CD4-positive, alpha-beta T cell treated with Interleukin-15 for 4 hours (primary cell): ENCODE results near the gene KCNJ11.
"Not testable (repeated sequence)": the region's sequence is repeated elsewhere in the genome, so short reads cannot be mapped to it uniquely, and the experiment has no call there.

Source experiments
- DNase-seq: peaks from one replicate; pipeline ENCODE4 v3.0.0-alpha.2; 2020; ENCODE audit warnings: low spot score

Gene KCNJ11

GRCh38 chr11:17388609-17389210 is at the start of gene KCNJ11:
Gene KCNJ11, minus strand, starts transcription at chr11:17388659. Its CDS starts 568 bp downstream, at chr11:17388091.
- no peak for DNase-seq

- no peak for DNase-seq
These were observed 48.9 kb upstream of the KCNJ11 start for GRCh38 chr11:17437366-17437765.

- no peak for DNase-seq
These were observed 45.6 kb upstream of the KCNJ11 start for GRCh38 chr11:17434108-17434507.

DNA sequence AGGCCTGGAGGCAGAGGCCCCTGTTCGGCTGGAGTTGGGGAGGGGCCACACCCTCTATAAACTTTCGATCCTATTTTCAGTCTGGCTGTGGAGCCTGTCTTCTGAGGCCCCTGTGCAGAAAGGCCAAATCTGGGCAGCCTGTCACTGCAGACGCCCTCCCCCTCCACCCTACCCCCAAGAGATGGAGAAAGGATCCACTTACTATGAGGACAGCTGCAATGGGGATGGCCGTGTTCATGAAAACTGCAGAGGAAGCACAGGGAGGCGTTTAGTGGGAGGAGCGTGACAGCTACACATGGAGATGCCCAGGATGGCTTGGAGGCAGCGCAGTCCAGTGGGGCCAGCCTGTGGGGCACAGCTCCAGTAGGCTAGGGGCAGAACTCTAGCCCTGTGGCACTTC is 43.5 kb upstream of the KCNJ11 start:
- DNase-seq = no peak

DNA sequence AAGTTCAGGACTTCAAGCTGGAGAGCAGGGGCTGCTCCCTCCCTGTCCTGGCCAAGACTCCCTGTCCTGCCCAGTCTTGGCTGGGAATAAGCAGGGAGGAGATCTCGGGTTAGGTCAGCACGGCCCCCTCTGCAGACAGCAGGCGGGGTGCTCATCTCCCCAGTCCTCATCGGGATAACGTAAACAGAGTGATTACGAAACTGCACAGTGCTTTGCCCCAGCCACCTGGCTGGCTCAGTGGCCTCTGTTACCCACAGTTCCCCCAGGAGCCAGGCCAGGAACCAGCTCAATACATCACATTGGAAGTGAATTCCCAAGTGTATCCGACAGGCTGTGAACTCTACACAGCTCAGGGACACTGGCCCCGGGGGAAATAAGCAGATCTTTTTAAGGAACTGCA is 42.7 kb upstream of the KCNJ11 start:
- no peak for DNase-seq

DNA sequence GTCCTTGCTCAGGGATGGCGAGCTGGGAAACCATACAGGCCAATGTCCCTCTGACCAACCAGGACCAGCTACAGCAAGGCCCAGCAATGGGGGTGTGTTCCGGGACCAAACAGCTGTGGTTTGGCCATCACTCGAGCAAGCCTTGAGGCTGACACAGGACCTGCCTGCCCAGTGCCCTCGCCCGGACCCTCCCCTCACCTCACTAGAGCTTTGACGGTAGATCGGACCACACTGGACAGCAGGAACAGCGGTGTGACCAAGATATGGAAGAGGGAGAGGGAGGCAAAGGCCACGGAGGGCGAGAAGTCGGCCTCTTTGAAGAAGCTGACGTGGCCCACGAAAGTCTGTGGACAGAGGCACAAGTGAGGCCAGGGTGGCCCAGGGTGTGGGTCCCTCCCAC is 42.2 kb upstream of the KCNJ11 start:
- DNase-seq = no peak

DNA sequence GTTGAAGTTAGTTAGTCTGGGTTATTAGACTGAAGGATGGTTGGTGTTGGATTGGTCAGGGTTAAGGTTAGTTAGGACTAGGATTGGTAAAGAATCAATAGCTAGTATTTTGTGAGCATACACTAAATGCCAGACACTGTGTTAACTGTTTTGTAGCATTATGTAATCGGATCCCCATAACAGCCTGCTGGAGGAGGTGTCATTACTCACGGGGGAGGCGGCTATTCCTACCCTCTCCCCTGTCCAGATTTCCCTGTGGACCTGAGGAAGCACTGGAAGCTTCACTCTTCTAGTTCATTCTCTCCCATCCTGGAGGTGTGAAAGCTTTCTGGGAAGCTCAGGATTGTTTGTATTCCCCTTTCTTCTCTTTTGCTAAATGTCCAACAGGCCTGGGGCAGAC is 40.5 kb upstream of the KCNJ11 start:
- DNase-seq = no peak

DNA sequence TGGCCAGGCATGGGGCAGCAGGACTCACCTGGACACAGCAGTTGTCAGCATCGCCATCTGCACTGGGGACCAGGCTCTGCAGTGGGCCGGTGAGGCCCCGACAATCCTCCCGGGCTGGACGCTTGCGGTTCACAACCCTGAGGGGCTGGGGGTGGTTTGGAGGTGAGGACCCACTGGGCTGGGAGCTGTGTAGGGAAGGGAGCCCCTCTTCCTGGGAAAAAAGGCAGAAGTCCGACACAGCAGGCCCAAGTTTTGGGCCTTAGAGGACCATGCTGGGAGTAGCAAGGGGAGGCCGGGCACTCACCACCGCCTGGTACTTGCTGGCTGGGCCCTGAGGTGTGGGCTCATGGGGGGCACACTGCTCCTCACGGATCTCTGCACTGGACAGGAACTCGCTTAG is 39.8 kb upstream of the KCNJ11 start:
- DNase-seq = no peak

DNA sequence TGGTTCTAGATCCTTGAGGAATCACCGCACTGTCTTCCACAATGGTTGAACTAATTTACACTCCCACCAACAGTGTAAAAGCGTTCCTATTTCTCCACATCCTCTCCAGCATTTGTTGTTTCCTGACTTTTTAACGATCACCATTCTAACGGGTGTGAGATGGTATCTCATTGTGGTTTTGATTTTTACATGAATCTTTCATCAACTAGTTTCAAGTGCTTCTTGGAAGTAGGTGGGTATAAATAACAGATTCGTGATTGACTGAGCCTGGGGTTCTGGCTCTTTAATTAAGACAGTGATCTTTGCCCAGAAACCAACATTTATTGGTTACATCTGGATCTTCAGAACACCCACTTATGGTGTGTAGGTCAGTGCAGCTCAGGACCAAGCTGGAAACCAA is 37.8 kb upstream of the KCNJ11 start:
- not testable (repeated sequence) for DNase-seq

DNA sequence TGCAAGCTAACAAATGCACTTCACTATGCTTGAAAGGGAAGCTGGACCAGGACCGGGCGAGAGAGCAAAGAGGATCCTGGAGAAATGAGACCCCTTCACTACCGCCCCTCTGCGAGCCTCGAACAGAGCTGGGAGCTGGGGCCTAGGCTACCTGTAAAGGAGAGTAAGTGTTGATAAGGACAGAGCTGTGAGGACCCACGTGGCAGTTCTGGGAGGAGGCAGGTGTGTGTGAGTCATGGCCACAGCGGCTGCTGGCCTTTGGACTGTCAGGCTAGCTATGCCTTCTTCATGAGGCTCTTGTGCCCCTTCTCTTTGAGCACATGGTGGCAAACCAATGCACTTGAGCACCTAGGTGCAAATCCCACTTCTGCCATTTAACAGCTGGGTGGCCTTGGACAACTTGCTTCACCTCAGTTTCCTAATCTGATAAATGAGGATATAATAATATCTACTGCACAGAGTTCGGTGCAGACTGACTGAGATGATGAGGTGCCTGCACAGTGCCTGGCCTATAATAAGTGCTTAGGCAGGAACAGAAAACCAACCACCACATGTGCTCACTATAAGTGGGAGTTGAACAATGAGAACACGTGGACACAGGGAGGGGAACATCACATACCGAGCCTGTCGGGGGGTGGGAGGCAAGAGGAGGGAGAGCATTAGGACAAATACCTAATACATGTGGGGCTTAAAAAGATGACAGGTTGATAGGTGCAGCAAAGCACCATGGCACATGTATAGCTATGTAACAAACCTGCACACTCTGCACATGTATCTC is 35.3 kb upstream of the KCNJ11 start:
- no peak for DNase-seq

DNA sequence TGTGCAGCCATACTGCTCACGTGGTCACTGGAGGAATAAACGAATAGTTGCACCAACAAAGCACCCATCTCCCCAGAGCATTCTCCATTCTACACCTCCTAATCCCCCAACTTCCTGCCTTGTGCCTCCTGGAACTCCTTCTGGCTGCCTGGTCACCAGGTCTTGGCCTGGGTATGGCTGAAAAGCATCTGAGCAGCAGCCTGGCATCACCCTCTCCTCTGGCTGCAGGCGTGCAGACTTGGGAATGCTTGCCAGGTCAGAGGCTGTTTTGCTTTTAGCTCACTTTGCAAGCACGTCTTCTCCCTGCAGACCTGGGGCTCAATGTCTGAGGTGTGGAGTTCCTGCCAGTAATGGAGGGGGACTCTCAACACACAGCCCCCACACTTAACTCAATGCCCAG is 33.3 kb upstream of the KCNJ11 start:
- DNase-seq = no peak

GRCh38 chr11:17418444-17419081 is 30.1 kb upstream of the KCNJ11 start:
- no peak for DNase-seq

DNA sequence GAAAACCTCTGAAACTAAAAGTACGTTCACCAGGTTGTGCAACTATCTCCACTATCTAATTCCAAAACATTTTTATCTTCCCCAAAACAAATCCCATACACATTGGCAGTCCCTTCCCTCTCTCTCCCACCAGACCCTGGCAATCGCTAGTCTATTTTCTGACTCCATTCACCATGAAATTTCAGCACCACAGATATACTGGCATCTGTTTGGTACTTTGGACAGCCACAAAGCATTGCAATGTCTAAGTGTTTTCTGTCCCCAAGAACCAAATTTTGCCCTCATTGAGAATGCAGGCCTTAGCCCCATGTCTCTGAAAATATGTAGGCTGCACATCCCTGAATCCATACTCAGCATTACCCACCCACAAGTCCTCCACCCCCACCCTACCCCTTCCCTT is 28.0 kb upstream of the KCNJ11 start:
- DNase-seq = no peak

GRCh38 chr11:17415523-17416104 is 27.2 kb upstream of the KCNJ11 start:
- DNase-seq = no peak

DNA sequence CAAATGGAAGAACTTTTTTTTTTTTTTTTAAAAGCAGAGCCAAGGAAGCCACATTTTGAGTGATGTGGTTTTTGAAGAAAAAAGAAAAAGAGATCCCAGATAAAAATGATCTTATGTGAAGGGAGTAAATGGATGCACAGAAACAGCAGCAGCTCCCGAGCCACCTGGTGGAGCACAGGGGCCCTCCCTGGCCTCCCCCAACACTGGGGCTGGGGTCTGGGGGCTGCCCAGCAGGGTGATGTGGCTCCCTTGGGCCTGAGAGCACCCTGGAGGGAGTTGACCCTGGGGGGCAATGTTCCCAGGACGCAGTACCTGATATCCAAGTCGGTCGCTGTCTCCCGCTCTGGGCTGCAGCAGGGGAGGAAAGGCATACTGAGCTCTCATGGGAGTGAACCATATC is 26.5 kb upstream of the KCNJ11 start:
- DNase-seq = no peak

DNA sequence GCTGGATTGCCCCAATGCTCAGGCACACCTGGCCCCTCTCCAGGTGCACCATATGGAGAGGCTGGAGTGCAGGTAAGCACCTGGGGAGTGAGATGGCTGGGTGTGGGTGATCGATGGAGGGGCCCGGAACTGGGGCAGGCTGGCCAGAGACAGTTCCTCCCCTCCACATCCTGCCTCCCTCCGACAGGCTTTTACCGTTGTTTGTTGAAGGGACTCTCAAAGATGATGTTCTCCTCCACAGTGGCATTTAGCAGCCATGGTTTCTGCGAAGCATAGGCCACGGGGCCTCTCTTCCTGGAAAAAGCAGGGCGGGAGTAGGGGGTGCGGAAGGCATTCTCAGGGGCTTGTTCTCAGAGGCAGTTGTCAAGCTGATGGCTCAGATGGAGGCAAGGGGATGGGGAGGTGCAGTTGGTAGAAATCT is 25.9 kb upstream of the KCNJ11 start:
- no peak for DNase-seq

DNA sequence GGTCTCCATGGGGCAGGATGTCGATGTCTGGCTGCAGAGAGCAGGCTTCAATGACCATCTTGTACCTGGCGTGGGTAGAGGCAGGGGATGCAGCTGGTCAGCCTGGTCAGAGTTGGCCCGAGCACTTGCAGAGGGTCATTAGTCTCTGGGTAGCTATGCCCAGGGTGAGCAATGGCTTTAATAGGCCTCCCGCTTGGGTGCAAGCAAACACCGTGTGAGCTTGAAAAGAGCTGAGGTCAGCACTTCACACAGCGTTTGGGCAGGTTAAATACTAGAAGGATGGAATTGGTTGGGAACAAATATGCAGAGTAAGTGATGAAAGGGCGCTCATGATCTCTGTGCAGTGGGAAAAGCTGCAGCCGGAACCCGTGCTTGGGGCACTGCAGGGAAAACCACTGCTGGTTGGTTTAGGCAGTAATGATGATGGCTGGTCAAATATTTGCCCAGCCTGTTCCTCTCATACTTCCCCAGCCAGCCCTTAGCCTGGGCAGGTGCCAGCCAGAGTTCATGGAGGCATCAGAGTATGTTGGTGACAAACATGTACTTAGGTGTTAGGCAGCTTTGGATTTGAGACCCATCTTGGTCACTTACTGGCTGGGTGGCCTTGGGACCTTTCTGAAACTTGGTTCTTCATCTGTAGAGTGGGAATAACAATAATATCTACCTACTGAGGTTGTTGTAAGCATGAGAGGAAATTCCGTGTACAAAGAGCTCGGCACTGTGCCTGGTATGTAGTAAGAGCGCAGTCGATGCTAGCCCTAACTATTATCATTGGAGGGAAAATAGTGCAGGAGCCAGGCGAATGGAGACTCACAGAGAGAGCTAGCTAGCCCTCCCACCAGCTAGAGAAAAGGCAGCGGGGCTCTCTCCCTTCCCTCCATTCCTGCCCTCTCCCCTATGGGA is 25.2 kb upstream of the KCNJ11 start:
- DNase-seq = no peak

DNA sequence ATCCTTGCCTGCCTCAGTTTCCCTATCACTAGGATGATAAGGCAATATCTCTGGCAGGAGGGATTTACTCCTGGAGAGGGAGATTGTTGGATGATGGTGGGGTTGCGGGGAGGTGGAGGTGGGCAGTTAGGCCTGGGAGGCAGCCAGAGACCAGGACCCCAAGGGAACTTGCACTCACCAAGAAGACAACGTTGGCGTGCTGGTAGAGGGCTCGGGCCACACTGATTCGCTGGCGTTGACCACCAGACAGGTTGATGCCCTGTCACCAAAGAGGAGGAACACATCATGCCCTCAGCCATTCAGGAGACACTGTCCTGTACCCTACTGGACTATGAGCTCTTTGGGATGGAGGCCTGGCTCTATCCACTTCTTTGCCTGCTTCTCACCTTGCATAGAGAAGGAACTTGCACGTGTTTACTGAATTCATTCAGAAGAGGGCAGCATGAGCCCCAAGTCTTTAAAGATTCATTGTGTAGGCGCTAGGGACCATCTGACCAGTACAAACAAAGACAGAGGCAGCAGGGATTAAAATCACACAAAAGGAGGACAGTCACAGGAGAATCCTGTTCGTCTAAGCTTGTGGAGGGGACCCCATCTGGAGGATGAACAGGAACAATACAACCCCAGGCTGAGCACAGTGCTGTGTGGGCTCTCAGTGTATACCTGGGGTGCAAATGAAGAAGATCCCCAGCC is 24.2 kb upstream of the KCNJ11 start:
- DNase-seq = no peak

DNA sequence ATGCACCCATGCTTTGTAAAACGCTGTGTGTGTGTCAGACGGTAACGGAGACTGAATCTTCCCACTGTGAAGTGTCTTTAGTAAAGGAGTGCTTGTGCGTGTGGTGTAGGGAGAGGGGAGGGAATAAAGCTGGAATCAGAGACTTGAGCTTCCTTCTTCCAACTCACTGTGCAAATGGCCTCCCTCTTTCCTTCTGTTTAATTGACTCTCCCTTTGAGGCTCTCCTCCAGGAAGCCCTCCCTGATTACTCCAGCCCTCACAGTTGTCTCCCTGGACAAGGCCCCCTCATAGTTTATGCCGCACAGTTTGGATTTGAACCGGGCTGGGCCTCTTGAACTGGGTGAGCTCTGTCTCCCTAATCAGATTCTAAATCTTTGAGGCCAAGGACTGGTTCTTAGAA is 23.0 kb upstream of the KCNJ11 start:
- no peak for DNase-seq

- DNase-seq = no peak
These were observed 22.3 kb upstream of the KCNJ11 start for GRCh38 chr11:17410606-17411379.

- no peak for DNase-seq
These were observed 20.2 kb upstream of the KCNJ11 start for GRCh38 chr11:17408641-17409040.
